ENCODE data around the gene GLB1L2. TPM values are rescaled to one million over a fixed set of nuclear protein-coding genes. Genes with fewer than 3 reads are reported as not detected.

The GLB1L2 gene
- total and polyA plus RNA-seq, 8 donors = 4.2 to 10.1 (median 6.9) TPM

GRCh38 chr11:134385774-134386565, 54.2 kb downstream of the GLB1L2 start:
- Histone ChIP-seq H3K36me3 (no peaks in the 10 kb centered on the region), H3K4me1 (no peaks in the 10 kb centered on the region), H3K27me3 (no peaks in the 10 kb centered on the region), H3K27ac (no peak overlapping the region), H3K4me3 (no peak overlapping the region), H3K9me3 (no peaks in the 10 kb centered on the region)
- FAIRE-seq = no peak
- no peak for TF ChIP-seq CTCF (IDR thresholded peaks at IDR 0.05)
- peak in 1 of 6 donors; percentile 38 for DNase-seq
- no peak for ATAC-seq
- WGBS, 2 donors = 36 to 38% methylated on average over 19 to 20 of the region's 20 CpGs
- intact Hi-C loops (cut with DNase I) = no loop called here

DNA sequence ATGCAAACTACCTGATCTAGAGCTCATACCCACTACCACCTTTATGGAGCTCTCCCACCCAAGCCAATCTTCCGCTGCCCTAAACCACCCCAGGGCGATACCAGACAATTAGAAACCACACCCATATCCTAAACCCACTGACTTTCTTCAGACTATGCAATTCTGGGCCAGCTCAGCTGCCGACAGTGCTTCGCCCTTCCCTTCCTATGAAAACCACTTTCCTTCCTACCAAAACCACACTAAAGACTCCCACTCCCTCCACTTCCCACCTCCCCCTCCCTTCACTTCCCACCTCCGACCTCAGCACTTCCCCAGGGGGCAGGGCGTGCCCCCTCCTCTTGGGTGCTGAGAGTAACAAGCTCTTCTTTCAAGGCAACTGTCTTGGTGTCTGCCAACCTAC, 55.2 kb downstream of the GLB1L2 start:
- Histone ChIP-seq H3K27ac (no peak overlapping the region), H3K27me3 (no peaks in the 10 kb centered on the region), H3K4me1 (no peaks in the 10 kb centered on the region), H3K4me3 (no peak overlapping the region), H3K9me3 (no peaks in the 10 kb centered on the region), H3K36me3 (no peaks in the 10 kb centered on the region)
- 61 to 74% methylated on average over 6 of the region's 6 CpGs for WGBS, 2 donors
- intact Hi-C loops (cut with DNase I) = no loop called here
- FAIRE-seq (no peak), DNase-seq (peak in 1 of 6 donors; percentile 14), ATAC-seq (no peak)
- no peak for TF ChIP-seq CTCF (IDR thresholded peaks at IDR 0.05)

DNA sequence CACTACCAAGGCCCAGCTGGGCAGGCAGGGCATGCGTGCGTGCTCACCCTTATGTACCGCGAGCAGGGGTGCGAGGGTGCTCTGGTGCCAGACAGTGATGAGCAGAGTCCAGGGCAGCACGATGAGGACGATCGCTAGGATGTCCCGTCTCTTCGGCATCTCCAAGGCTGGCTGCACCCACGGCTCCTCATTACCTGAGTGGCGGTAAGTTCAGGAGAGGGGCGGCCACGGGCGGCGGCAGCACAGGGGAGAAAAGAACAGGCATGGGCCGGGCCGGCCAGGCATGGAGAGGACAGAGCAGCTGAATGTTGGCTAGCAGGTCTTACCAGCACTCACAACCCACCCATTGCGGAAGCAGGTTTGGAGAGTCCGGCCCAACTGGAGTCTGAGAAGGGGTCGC, 55.7 kb downstream of the GLB1L2 start:
- 82 to 89% methylated on average over 21 of the region's 21 CpGs for WGBS, 2 donors
- Histone ChIP-seq H3K36me3 (no peaks in the 10 kb centered on the region), H3K27me3 (no peaks in the 10 kb centered on the region), H3K9me3 (no peaks in the 10 kb centered on the region), H3K4me3 (no peak overlapping the region), H3K27ac (no peak overlapping the region), H3K4me1 (no peaks in the 10 kb centered on the region)
- ATAC-seq = no peak
- DNase-seq = peak in 1 of 6 donors; percentile 48
- no peak for TF ChIP-seq CTCF (IDR thresholded peaks at IDR 0.05)
- FAIRE-seq = no peak
- intact Hi-C loops (cut with DNase I) = no loop called here

DNA sequence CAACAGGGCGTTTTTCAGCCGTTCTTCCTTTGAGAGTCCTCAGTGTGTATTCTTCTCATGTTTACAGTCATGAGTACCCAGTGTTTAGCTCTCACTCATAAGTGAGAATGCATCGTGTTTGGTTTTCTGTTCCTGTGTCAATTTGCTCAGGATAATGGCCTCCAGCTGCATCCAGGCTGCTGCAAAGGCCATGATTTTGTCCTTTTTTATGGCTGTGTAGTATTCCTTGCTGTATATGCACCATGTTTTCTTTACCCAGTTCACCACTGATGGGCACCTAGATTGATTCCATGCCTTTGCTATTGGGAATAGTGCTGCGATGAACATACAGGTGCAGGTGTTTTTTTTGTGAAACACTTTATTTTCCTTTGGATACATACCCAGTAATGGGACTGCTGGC, 56.8 kb downstream of the GLB1L2 start:
- no peaks in the 10 kb centered on the region for H3K4me1 ChIP-seq
- H3K27me3 ChIP-seq = no peaks in the 10 kb centered on the region
- no peak overlapping the region for H3K4me3 ChIP-seq
- DNase-seq (no peak), FAIRE-seq (no peak), ATAC-seq (no peak)
- WGBS, 2 donors = 65 to 71% methylated on average over 4 of the region's 4 CpGs
- no peak overlapping the region for H3K27ac ChIP-seq
- H3K9me3 ChIP-seq = no peaks in the 10 kb centered on the region
- TF ChIP-seq CTCF (IDR thresholded peaks at IDR 0.05) = no peak
- intact Hi-C loops (cut with DNase I) = no loop called here
- no peaks in the 10 kb centered on the region for H3K36me3 ChIP-seq

DNA sequence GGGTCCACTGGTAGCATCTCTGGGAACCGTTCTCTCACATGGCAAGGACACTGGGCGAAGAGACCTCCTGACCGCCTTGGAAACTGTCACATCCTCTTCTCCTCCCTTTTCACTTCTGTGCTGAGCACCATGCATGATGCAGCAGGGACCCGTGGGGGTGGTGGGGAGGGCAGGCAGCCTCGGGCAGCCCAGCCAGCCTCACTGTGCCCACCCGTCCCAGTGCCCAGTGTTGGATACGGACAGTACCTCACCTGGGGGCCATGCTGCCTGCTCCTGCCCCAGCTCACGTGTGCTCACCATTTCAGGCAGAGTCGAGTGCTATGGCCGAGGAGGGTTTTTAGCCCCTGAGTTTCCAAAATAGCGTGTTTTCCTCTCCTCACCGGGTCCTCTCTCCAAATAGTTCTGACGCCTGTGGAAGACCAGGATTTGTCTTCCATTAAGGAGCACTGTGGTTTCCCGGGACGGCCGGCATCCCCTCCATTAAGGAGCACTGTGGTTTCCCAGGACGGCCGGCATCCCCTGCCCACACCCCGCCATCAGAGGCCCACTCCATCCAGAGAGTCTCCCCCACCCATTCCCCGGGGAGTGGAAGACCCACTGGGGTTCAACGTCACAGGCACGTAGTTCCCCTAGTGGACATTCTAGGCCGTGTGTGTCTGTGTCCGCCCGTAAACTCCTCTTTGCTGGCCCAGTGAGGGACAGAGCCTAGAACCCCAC, 57.8 kb downstream of the GLB1L2 start:
- no peak for FAIRE-seq
- Histone ChIP-seq H3K27me3 (no peaks in the 10 kb centered on the region), H3K4me3 (no peak overlapping the region), H3K27ac (no peak overlapping the region), H3K9me3 (no peaks in the 10 kb centered on the region), H3K4me1 (no peaks in the 10 kb centered on the region), H3K36me3 (no peaks in the 10 kb centered on the region)
- no peak for ATAC-seq
- peak in 2 of 6 donors; percentile 9 to 52 for DNase-seq
- intact Hi-C loops (cut with DNase I) = no loop called here
- no peak for TF ChIP-seq CTCF (IDR thresholded peaks at IDR 0.05)
- 65 to 83% methylated on average over 23 to 25 of the region's 25 CpGs for WGBS, 2 donors

Measured in pancreas (tissue), 10 donors.